NCI-H446 treated with DMSO at 0.1 percent for 48 hours (cell line): ENCODE measurements around the gene LTF.
"Not testable (repeated sequence)": the region's sequence is repeated elsewhere in the genome, so short reads cannot be mapped to it uniquely, and the experiment has no call there.

Experiments used
- DNase-seq: peaks from one replicate; lab custom pipeline; 2025; lab: John Stamatoyannopoulos, UW

The LTF gene

DNA sequence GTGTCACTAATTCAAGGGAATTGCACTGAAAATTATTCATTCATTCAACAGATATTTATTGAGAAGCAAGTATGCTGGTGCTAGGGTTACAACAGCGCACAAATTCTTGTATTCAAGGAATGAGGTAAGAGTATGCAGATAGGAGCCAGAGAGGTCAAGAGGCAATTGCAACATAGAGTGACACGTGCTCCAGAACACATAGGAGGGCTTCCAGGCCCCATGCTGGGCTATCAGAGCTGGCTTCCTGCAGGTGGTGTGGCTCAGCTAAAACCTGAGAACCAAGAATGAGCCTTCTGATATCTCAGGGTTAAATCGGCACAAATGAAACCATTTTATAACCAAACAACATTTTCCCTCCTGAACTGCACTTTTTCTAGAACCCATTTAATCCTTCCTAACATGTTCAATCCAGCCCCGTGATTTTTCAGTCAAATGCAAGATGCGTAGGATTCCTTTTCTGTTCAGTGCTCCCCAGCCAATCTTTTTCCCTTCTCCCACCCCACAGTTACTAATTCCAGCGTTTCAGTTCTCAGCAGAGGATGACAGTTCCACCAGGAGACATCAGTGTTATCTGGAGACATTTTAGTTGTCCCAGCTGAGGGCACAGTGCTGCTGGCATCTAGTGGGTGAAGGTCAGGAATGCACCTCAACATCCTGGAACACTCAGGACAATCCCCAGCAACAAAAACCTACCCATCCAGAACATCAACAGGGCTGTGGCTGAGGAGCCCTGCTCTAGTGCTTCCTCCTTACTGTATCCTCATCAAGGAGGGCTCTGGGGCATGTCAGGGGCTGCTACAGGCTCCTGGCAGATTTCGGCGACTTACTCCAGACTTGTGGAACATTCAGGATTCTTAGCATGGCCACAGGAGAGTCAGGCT is 70.9 kb downstream of the LTF start:
- DNase-seq = no peak

DNA sequence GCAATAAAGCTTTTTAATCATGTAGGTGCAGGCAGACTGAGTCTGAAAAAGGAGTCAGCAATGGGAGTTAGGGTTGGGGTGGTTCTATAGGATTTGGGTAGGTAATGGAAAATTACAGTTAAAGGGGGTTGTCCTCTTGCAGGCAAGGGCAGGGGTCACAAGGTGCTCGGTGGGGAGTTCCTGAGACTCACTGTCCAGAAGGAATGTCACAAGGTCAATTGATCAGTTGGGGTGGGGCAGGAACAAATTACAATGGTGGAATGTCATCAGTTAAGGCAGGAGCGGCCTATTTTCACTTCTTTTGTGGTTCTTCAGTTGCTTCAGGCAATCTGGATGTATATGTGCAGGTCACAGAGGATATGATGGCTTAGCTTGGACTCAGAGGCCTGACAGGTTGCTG is 71.7 kb downstream of the LTF start:
- DNase-seq = no peak

DNA sequence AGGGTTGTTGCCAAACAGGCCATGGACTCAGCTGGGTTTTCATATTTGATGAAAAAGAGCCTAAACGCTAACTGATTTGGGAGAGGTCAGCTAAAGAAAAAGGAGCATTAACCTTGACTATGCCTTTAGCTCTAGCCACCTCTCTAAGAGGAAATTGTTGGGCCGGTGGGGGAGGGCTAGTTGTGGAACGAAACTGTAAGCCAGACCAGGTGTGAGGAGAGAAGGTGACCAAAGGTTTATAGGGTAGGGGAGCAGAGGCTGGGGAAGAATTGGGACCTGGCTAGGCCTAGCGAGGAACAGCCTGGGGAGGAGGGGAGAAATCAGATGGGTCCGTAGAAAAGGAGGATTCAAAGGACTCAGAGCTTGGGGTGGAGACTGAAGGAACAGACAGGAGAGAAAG is 73.2 kb downstream of the LTF start:
- DNase-seq = not testable (repeated sequence)

DNA sequence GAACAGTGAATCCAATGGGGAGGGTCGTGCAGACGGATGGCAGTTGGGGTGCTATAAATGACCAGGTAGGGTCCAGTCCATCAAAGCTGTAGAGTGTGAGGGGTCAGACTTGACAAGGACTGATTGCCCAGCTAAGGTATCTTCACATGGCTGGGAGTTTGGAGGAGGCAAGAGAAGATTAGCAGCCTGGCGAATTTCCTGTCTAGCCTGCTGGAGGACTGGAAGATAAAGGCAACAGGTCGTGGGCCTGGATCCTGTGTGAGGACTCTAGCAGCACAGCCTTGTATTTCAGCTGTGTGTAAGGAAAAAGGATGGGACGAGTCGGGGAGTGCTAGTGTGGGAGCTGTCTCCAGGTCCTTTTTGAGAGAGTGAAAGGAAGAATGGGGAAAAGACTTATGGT is 75.4 kb downstream of the LTF start:
- DNase-seq = no peak

DNA sequence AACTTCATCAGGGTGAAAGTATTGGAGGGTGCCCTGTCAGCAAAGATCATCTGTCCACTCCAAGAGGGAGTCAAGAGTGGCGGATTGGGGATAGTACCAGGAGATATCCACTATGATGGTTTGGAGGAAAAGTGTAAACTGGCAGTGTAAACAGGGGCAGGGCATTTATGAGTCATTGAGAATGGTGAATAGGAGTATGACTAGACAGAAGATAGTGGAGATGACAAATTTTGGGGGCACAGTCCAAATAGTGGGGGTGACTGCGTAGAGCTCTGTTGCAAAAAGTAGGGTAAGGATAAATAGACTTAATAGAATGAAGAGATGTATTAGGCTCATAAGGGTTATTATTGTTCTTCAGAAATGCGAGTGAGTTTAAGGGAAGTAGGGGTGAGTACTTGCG is 75.9 kb downstream of the LTF start:
- not testable (repeated sequence) for DNase-seq

DNA sequence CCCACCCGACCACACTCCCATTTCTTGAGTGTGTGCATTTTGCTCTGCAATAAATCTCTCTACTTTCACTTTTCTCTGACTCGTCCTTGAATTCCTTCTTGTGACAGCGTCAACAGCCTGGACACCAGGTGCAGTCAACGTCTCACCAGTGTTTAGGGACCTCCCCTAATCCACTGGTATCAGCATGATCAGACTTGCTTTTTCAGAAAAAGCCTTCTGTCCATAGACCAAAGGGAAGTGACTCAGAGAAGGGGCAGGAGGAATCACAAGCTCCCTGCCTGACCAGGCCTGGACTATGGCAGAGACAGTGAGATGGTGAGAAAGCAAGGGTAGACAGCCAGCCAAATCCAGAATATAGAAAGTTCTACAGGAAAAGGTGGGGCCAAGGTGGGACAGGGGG is 78.5 kb downstream of the LTF start:
- DNase-seq = no peak
